ENCODE results near the gene CD200. TPM values are rescaled to one million over a fixed set of nuclear protein-coding genes. Genes with fewer than 3 reads are reported as not detected.

CD200 gene
- total and polyA plus RNA-seq, 2 experiments from 2014 or later = 51.9 to 65.0 TPM

DNA sequence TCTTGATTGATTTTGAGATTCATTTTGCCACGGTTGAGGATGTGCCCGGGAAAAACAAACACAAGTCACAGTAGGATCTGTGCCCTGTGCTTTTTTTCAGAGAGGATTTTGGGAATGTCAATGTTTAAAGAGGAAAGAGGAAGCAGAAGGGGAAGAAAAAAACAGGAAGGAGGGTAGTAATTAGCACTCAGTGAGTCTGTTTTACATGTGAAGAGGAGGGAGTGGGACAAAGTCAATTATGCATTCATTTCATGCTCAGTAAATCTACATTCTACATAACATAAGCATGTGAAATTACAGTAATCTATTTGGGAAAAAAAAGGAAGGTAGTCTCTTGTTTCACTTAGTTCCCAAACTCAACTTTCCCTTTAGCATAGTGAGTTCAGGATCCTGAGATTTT lies 18.3 kb upstream of the CD200 start:
- H2AFZ ChIP-seq = no peak overlapping the region
- H3K36me3 ChIP-seq (ENCODE audit: insufficient read depth) = peaks cover 6% of the 10 kb centered on the region
- H3K27ac ChIP-seq (ENCODE audit: low read depth) = peak overlapping the region; percentile 93
- H3K4me3 ChIP-seq = no peak overlapping the region
- DNase-seq (ENCODE audit: low spot score) = no peak
- Mint-ChIP-seq H3K4me1 (peaks cover 27% of the 10 kb centered on the region), H3K36me3 (ENCODE audit: low read depth) (peaks cover 54% of the 10 kb centered on the region), H3K27me3 (ENCODE audit: insufficient read depth, low read depth, poor library complexity) (peaks cover 8% of the 10 kb centered on the region), H3K9me3 (peaks cover 40% of the 10 kb centered on the region), H3K27ac (peak overlapping the region; percentile 52), H3K4me3 (no peak overlapping the region)
- H3K4me1 ChIP-seq (ENCODE audit: insufficient read depth) = peaks cover 23% of the 10 kb centered on the region
- no peaks in the 10 kb centered on the region for H4K20me1 ChIP-seq (replicated peaks; ENCODE audit: insufficient read depth)
- no peaks in the 10 kb centered on the region for H3K9me2 ChIP-seq (ENCODE audit: insufficient read depth)
- H3F3A ChIP-seq (replicated peaks; ENCODE audit: low read depth) = peaks cover 4% of the 10 kb centered on the region; the same call in 1 of the 2 replicates
- H3K27me3 ChIP-seq (ENCODE audit: insufficient read depth) = no peaks in the 10 kb centered on the region
- no peak for ATAC-seq
- TF ChIP-seq EZH2 (IDR thresholded peaks at IDR 0.05; ENCODE audit: low read depth, unreplicated experiment) = no peak
- TF ChIP-seq, protein P1, sequence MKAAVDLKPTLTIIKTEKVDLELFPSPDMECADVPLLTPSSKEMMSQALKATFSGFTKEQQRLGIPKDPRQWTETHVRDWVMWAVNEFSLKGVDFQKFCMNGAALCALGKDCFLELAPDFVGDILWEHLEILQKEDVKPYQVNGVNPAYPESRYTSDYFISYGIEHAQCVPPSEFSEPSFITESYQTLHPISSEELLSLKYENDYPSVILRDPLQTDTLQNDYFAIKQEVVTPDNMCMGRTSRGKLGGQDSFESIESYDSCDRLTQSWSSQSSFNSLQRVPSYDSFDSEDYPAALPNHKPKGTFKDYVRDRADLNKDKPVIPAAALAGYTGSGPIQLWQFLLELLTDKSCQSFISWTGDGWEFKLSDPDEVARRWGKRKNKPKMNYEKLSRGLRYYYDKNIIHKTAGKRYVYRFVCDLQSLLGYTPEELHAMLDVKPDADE (IDR thresholded peaks at IDR 0.05) = no peak
- TF ChIP-seq ZNF331 (CRISPR knock-in tag; IDR thresholded peaks at IDR 0.05; ENCODE audit: low read depth) = no peak
- no peak for TF ChIP-seq EZH2phosphoT487 (IDR thresholded peaks at IDR 0.05; ENCODE audit: unreplicated experiment)
- TF ChIP-seq NANOG (IDR thresholded peaks at IDR 0.05; ENCODE audit: borderline replicate concordance) = peak; percentile 8; the same call in 1 of the 2 replicates
- TF ChIP-seq POLR2AphosphoS5 (IDR thresholded peaks at IDR 0.05; ENCODE audit: low read depth) = no peak
- TF ChIP-seq JUNB (IDR thresholded peaks at IDR 0.05; ENCODE audit: unreplicated experiment) = no peak
- TF ChIP-seq, protein P2, sequence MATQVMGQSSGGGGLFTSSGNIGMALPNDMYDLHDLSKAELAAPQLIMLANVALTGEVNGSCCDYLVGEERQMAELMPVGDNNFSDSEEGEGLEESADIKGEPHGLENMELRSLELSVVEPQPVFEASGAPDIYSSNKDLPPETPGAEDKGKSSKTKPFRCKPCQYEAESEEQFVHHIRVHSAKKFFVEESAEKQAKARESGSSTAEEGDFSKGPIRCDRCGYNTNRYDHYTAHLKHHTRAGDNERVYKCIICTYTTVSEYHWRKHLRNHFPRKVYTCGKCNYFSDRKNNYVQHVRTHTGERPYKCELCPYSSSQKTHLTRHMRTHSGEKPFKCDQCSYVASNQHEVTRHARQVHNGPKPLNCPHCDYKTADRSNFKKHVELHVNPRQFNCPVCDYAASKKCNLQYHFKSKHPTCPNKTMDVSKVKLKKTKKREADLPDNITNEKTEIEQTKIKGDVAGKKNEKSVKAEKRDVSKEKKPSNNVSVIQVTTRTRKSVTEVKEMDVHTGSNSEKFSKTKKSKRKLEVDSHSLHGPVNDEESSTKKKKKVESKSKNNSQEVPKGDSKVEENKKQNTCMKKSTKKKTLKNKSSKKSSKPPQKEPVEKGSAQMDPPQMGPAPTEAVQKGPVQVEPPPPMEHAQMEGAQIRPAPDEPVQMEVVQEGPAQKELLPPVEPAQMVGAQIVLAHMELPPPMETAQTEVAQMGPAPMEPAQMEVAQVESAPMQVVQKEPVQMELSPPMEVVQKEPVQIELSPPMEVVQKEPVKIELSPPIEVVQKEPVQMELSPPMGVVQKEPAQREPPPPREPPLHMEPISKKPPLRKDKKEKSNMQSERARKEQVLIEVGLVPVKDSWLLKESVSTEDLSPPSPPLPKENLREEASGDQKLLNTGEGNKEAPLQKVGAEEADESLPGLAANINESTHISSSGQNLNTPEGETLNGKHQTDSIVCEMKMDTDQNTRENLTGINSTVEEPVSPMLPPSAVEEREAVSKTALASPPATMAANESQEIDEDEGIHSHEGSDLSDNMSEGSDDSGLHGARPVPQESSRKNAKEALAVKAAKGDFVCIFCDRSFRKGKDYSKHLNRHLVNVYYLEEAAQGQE (IDR thresholded peaks at IDR 0.05; ENCODE audit: unreplicated experiment) = no peak
- H3K4me2 ChIP-seq = peak overlapping the region; percentile 23
- H3K79me2 ChIP-seq (replicated peaks; ENCODE audit: insufficient read depth) = no peaks in the 10 kb centered on the region

DNA sequence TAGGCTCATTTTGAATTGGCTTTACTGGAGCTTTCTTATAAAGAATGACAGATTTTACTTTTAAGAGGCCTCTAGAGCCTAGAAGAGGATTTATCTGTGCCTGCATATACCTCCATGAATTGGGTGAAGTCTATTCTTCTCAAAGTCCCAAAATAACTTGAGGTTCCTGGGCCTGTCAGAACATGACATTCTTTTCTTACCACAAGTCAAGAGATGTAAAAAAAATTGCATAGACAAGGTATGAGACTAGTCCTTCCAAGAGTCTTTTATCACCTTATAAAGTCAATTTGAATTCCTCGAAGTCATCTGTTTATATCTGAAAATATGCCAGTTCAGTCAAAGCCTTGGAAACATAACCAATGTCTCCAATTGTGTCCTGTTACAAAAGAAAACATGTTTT lies 17.2 kb upstream of the CD200 start:
- Mint-ChIP-seq H3K36me3 (ENCODE audit: low read depth) (peaks cover 54% of the 10 kb centered on the region), H3K27ac (no peak overlapping the region), H3K4me1 (peaks cover 35% of the 10 kb centered on the region), H3K27me3 (ENCODE audit: insufficient read depth, low read depth, poor library complexity) (peaks cover 8% of the 10 kb centered on the region), H3K4me3 (no peak overlapping the region), H3K9me3 (peaks cover 40% of the 10 kb centered on the region)
- Histone ChIP-seq H3K27me3 (ENCODE audit: insufficient read depth) (no peaks in the 10 kb centered on the region), H3F3A (replicated peaks; ENCODE audit: low read depth) (peaks cover 4% of the 10 kb centered on the region; the same call in 1 of the 2 replicates), H3K27ac (ENCODE audit: low read depth) (no peak overlapping the region), H3K4me1 (ENCODE audit: insufficient read depth) (peaks cover 31% of the 10 kb centered on the region), H3K9me2 (ENCODE audit: insufficient read depth) (no peaks in the 10 kb centered on the region), H3K4me2 (no peak overlapping the region), H3K4me3 (no peak overlapping the region), H2AFZ (no peak overlapping the region), H3K36me3 (ENCODE audit: insufficient read depth) (peaks cover 6% of the 10 kb centered on the region), H4K20me1 (replicated peaks; ENCODE audit: insufficient read depth) (no peaks in the 10 kb centered on the region), H3K79me2 (replicated peaks; ENCODE audit: insufficient read depth) (no peaks in the 10 kb centered on the region)
- ATAC-seq = no peak
- DNase-seq (ENCODE audit: low spot score) = no peak
- TF ChIP-seq, protein P1 (IDR thresholded peaks at IDR 0.05) = no peak
- TF ChIP-seq STAT1 (IDR thresholded peaks at IDR 0.05; ENCODE audit: unreplicated experiment) (no peak), ZNF331 (CRISPR knock-in tag; IDR thresholded peaks at IDR 0.05; ENCODE audit: low read depth) (no peak), JUNB (IDR thresholded peaks at IDR 0.05; ENCODE audit: unreplicated experiment) (no peak), NANOG (IDR thresholded peaks at IDR 0.05; ENCODE audit: borderline replicate concordance) (no peak), CREB1 (CRISPR knock-in tag; IDR thresholded peaks at IDR 0.05; ENCODE audit: low read depth) (no peak), ZNF114 (CRISPR knock-in tag; IDR thresholded peaks at IDR 0.05) (no peak), EZH2phosphoT487 (IDR thresholded peaks at IDR 0.05; ENCODE audit: unreplicated experiment) (no peak), EZH2 (IDR thresholded peaks at IDR 0.05; ENCODE audit: low read depth, unreplicated experiment) (no peak), POLR2AphosphoS5 (IDR thresholded peaks at IDR 0.05; ENCODE audit: low read depth) (no peak)
- TF ChIP-seq, protein P2 (IDR thresholded peaks at IDR 0.05; ENCODE audit: unreplicated experiment) = no peak
- TF ChIP-seq, protein P3, sequence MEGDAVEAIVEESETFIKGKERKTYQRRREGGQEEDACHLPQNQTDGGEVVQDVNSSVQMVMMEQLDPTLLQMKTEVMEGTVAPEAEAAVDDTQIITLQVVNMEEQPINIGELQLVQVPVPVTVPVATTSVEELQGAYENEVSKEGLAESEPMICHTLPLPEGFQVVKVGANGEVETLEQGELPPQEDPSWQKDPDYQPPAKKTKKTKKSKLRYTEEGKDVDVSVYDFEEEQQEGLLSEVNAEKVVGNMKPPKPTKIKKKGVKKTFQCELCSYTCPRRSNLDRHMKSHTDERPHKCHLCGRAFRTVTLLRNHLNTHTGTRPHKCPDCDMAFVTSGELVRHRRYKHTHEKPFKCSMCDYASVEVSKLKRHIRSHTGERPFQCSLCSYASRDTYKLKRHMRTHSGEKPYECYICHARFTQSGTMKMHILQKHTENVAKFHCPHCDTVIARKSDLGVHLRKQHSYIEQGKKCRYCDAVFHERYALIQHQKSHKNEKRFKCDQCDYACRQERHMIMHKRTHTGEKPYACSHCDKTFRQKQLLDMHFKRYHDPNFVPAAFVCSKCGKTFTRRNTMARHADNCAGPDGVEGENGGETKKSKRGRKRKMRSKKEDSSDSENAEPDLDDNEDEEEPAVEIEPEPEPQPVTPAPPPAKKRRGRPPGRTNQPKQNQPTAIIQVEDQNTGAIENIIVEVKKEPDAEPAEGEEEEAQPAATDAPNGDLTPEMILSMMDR (conservative IDR thresholded peaks at IDR 0.05; ENCODE audit: low read depth in 2 of 2) = no peak
